Islet of Langerhans (tissue), 1 donor: ENCODE data around the gene CHN1.

Experiments
- FAIRE-seq: peaks from one replicate; lab custom pipeline; 2011; peaks lifted over from hg19 to GRCh38; lab: Jason Lieb, UNC

The CHN1 gene

DNA sequence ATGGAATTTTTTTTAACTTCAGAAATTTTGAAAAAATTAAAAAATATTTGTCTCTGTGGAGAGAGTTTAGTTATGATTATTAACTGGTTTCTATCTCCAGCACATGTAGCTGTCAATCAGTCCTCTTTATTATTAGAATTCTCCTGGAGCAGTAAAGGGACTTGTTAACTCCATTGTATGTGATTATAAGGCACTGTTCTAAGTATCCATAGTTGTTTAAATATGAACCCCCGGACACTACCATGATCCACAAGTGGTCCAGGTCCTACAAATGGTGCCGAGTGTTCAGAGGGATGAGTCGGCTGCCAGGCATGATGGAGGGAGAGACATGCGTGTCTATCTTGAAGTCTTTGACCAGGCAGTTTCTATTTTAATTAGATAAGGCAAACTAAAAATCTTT is 241.4 kb downstream of the CHN1 start:
- no peak for FAIRE-seq

DNA sequence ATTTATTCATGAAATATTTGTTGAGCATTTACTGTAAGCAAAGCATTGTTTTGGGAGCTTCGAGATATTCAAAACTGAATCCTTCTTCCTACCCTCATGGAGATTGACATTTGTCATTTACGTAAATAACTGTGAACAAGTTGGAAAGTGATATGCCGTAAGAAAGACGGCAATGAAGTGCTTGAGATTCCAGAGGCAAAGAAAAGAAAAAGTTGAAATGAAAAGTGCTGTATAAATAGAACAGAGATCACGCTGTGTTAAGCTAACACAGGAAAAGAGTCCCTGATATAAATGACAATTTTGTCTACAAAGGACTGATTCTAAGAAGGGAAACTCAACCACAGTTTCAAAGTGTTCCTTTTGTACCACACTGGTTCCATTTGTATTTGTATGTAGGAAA is 242.7 kb downstream of the CHN1 start:
- no peak for FAIRE-seq

DNA sequence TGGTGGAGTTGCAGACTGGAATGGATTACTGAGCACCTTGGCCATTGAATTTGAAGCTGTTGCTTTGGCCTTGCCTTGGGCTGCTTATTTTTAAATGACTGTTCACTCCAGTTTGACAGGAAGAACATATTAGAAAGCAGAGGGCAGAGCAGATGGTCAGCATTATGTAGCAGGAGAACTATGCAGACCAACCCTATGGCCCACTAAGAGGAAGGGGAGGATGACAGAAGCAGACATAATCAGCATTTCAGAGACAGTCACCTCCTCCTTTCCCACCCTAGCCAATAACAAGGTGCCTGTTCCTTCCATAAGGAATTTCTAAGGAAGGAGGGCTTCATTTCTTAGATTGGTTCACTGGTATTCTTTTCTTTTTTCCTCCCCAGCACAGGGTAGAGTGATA is 243.3 kb downstream of the CHN1 start:
- FAIRE-seq, result no peak

DNA sequence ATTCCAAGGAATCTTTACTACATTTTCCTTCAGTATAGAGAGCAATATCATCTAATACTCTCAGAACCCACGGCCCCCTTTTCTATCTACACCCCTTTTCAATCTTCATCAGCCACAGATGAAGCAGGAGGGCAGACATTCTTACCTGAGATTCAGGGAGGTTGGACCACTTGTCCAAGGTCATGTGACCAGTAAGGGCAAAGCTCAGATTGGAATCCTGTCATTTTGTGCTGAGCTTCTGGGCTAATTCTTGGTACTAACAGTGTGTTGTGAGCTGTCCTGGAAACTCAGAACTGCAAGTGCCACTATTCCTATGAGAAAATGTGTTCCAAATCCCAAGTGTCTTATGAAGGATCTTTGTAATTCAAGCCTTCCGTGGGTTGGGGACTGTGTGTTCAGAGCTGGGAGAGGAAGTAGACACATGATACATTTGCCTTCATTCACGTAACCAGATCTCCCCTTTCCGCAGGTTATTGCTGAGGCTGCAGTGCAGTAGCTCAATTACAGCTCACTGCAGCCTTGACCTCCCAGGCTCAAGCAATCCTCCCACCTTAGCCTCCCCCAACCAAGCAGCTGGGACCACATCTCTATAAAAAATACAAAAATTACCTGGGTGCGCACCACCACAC is 244.2 kb downstream of the CHN1 start:
- no peak for FAIRE-seq

DNA sequence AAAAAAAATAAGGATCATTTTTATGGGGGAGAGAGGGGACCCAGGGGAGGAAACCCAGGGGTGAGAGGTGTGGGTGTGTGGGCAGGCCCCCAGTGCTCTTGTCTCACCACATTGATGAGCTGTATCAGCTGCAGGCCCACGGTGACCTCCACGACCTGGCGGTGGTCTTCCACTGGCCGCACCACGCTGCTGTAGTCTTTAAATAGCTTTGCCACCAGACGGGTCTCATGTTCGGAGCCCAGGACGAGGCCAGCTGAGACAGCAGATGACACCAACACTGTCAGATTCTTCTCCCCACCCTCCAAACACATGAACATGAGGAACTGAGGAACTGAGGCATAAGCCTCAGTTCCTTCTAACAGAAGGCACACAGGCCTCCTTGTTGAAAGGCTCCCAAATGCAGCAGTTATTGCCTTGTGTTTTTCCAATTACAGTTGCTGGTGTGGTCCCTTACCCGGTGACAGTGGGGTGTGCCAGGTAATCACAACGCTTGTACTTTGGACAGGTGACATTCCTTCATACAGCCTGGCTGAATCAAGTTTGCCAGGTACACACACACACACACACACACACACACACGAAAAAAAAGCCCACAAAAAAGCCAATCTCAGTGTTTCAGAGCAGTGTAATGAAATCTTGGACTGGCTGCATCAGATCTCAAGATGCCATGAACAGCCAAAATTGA is 245.7 kb downstream of the CHN1 start:
- FAIRE-seq, result no peak

DNA sequence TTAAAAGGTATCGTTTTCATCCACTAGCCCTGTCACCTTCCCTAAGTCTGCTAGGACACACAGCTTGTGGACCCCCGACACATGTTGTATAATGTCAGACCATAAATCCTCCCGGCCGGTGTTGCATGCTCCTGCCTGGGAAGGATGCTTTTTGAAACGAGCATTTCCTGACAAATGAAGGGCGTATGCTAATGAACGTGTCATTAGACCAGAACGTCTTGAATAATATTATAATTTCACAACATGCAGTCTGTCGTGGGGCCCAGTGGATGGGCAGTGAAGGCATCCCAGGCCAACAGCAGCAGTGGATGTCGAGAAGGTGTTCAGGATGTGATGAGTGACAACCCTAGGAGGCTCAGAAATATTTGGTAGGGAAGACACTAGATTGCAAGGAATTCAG is 248.4 kb downstream of the CHN1 start:
- no peak for FAIRE-seq

DNA sequence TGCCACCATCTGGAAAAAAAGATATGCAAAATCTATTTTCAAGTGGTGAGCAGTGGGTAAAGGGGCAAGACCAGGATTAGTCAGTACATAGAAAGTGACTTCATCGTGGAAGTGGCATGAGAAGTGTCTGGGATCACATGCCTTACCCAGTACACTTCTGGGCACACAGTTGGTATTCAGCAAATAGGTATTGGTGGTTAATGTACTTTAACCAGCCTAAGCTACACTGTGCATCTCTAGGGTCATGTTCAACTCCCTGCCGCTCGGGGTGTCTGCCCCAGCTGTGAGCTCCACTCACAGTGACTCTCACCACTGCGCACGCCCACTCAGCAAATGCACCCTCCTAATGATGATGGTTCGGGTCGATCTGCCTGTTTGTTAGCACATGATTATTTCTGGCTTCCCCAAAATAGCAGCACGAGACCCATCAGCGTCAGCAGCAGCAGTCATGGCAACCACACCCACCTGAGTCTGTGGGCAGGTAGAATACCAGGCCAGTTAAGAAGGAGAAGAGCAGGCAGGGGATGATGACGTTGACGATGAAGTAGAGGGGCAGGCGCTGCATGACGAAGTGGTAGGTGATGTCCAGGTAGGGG is 252.0 kb downstream of the CHN1 start:
- FAIRE-seq, result no peak

DNA sequence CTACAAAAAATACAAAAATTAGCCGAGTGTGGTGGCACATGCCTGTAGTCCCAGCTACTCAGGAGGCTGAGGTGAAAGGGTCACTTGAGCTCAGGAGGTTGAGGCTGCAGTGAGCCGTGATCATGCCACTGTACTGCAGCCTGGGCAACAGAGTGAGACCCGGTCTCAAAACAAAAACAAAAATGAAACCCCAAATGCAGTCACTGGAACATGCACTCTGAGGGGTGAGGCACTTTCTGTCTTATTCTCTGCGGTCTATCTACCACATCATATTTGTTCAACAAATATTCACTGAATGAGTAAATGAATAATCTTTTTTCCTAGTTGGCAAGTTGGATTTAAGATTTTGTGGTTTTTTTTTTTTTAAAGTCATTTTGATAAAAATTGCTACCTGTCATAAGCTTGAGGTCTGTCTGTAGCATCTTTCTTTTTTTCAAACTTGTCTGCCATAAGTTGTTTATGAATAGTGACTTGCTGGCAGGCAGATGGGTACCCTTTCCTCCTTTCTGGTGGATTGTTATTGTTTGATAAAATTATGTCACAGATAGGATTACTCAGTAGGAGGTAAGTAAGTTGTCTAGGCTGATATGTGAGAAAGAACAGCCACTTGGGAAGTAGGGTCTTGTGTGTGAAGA is 252.7 kb downstream of the CHN1 start:
- no peak for FAIRE-seq

DNA sequence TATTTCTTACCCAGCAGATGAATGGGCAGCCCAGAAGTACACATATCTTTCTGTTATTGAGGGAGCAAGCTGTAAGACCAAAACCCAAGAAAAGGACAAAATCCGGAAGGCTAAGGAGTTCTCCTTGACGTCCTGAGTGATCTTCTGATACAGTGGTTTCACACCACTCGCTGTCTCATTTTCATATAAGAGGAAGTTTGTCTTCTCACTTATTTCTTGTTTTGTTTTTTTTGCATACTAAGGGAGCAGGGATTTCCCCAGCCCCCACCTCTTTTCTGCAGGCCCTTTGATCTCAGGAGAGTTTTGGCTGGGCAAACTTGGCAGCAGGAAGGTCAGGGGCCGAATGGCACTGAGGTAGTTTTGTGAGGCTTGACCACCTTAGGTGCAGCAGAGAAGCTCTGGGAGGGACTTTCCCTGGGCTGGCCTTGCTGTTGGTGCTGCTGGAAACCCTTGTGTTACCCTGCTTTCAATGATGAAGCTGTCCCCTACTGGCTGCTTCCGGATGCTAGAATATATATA is 254.2 kb downstream of the CHN1 start:
- FAIRE-seq, result no peak

DNA sequence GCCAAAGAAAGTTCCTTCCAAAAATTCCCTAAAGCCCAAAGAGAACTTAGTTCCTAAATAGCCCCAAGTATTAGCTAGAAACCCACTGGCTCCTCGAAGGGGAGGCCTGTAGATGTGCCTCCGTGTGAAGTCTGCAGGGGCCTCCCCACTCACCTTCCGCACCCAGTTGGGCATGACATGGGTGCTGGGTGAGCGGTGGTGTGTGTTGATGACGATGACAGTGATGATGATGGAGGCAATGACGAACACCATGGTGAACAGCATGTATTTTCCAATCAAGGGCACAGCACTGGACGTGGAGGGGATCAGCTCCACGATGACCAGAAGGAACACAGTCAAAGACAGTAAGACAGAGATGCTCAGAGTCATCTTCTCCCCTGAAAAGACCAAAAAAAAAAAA is 255.4 kb downstream of the CHN1 start:
- FAIRE-seq, result no peak

DNA sequence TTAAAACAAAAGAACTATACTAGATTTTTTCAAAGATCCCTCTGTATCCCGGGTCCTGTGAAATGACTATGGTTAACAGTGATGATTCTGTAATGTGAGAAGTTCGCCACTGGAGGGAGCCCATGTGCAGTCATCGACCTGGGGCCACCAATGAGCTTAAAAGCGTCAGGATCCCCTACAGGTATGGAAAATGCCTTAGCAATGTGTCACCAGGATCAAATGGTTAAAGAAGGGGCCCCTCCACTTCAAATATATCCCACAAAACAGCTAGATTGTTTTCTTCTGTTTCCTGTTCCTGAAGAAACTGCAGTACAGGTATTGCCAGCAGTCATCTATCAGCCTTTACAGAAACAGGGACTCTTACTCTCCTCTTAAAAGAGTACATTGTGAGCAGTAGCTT is 256.2 kb downstream of the CHN1 start:
- FAIRE-seq, result peak; percentile 92
